22Rv1 (cell line): ENCODE measurements around the gene LRRC28.

Experiments used
- CTCF ChIP-seq: fragments of 450-650 bp; IDR thresholded peaks from 2 replicates; pipeline ENCODE4 v1.5.1; 2017; ENCODE audit warnings: mild to moderate bottlenecking
- ZFX ChIP-seq: fragments of 450-650 bp; IDR thresholded peaks from 2 replicates; pipeline ENCODE4 v1.6.1; 2017; ENCODE audit warnings: antibody characterized with exemption, borderline replicate concordance

GRCh38 chr15:99439524-99439835, 188.2 kb downstream of the LRRC28 start:
- TF ChIP-seq CTCF = no peak
- no peak for TF ChIP-seq ZFX
